Measurements from ENCODE around the gene SERINC1.

The SERINC1 gene

DNA sequence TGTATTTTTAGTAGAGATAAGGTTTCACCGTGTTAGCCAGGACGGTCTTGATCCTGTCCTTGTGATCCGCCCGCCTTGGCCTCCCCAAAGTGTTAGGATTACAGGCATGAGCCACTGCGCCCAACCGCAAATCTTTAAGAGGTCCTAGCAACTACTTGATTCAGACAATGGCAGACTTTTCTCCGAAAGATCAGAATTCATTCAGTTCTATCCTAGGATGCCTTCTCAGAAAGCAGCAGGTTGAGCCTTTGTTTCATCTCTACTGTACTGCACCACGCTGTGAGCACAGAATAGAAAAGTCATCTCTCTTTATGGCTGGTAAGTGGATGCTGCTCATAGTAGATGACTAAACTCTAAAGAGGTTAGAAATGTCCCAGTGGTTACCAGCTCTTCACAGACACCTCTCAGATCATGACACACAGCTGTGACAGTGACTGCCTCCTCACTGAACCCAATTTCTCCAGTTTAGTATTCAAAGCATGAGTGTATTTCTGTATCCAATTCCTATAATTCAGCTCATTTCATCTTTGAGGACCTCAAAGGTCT lies 78.2 kb downstream of the SERINC1 start:
- DNase-seq (ENCODE audit: low read depth in 3 of 3) = no peak

Measured in stimulated activated CD4-positive, alpha-beta T cell treated with anti-CD3 and anti-CD28 coated beads, TNF-alpha, amount 100 ng/mL, for 48 hours (primary cell).